ENCODE measurements around the gene DIP2C.

- TF ChIP-seq CTCF (IDR thresholded peaks at IDR 0.05) (no peak), POLR2A (IDR thresholded peaks at IDR 0.05) (no peak), POLR2AphosphoS5 (IDR thresholded peaks at IDR 0.05) (no peak)
Measured at GRCh38 chr10:482848-483247, 206.6 kb downstream of the DIP2C start.

Data from transverse colon (tissue), 4 donors.